Liver (tissue), 9 donors: ENCODE data around the gene DNAJC11. TPM values are rescaled to one million over a fixed set of nuclear protein-coding genes. Genes with fewer than 3 reads are reported as not detected.
A peak's percentile ranks its signal among the peaks of the same experiment; 100 is the strongest.

ENCODE experiments used
- DNase-seq: peaks from one replicate; pipeline ENCODE4 v3.0.0-alpha.2; 2017; ENCODE audit warnings: low spot score
- H3K27ac ChIP-seq, 2 donors: one replicate each; pipeline ENCODE4 v1.7.0; 2013; ENCODE audit warnings: inconsistent platforms in 2 of 2, low read length in 2 of 2, control low read depth in 1 of 2, low read depth in 1 of 2, mild to moderate bottlenecking in 1 of 2
- H3K27me3 ChIP-seq, 4 donors: one replicate each; pipeline versions ENCODE4 v1.6.1 to v1.7.0; 2013; ENCODE audit warnings: low read length in 3 of 4, inconsistent platforms in 1 of 4, mild to moderate bottlenecking in 1 of 4, moderate library complexity in 1 of 4; ENCODE audit not compliant: control insufficient read depth in 4 of 4, insufficient read depth in 4 of 4
- H3K36me3 ChIP-seq, 4 donors: one replicate each; pipeline versions ENCODE4 v1.6.1 to v1.7.0; 2013; ENCODE audit warnings: low read length in 3 of 4, mild to moderate bottlenecking in 3 of 4, low read depth in 1 of 4, moderate library complexity in 1 of 4; ENCODE audit not compliant: control insufficient read depth in 4 of 4, insufficient read depth in 3 of 4
- H3K4me1 ChIP-seq, 4 donors: one replicate each; pipeline versions ENCODE4 v1.6.1 to v1.7.0; 2013; ENCODE audit warnings: low read length in 3 of 4, mild to moderate bottlenecking in 3 of 4, moderate library complexity in 1 of 4; ENCODE audit not compliant: control insufficient read depth in 4 of 4, insufficient read depth in 4 of 4
- H3K4me3 ChIP-seq, 3 donors: one replicate each; pipeline versions ENCODE4 v1.6.1 to v1.7.0; 2013; ENCODE audit warnings: low read length in 3 of 3, control low read depth in 1 of 3, low read depth in 1 of 3, mild to moderate bottlenecking in 1 of 3
- H3K9ac ChIP-seq, 2 donors: one replicate each; pipeline ENCODE4 v1.7.0; 2013; ENCODE audit warnings: low read length in 2 of 2, mild to moderate bottlenecking in 2 of 2, moderate library complexity in 2 of 2, control low read depth in 1 of 2, low read depth in 1 of 2
- H3K9me3 ChIP-seq, 4 donors: one replicate each; pipeline versions ENCODE4 v1.6.1 to v1.7.0; 2013; ENCODE audit warnings: low read length in 3 of 4; ENCODE audit not compliant: control insufficient read depth in 4 of 4
- CTCF ChIP-seq: fragments of 150-350 bp; IDR thresholded peaks from 2 replicates; pipeline ENCODE4 v1.5.1; 2017; ENCODE audit warnings: improper control_type of control experiment, low read depth, low read length; ENCODE audit not compliant: missing input control
- EGR1 ChIP-seq, 2 donors: IDR thresholded peaks; 2 replicates each; pipeline ENCODE4 v1.6.1; 2016 to 2018; ENCODE audit warnings: antibody characterized with exemption in 2 of 2, low read depth in 2 of 2
- GABPA ChIP-seq, 2 donors: IDR thresholded peaks in 1 of 2; conservative IDR thresholded peaks in 1 of 2; 2 replicates each; pipeline ENCODE4 v1.6.1; 2016; ENCODE audit warnings: antibody characterized with exemption in 2 of 2, mild to moderate bottlenecking in 1 of 2, moderate library complexity in 1 of 2
- HNF4G ChIP-seq: IDR thresholded peaks from 2 replicates; pipeline ENCODE4 v1.6.1; 2016; ENCODE audit warnings: antibody characterized with exemption
- JUND ChIP-seq, 2 donors: IDR thresholded peaks; 2 replicates each; pipeline ENCODE4 v1.6.1; 2016; ENCODE audit warnings: antibody characterized with exemption in 2 of 2
- NR2F2 ChIP-seq: IDR thresholded peaks from 2 replicates; pipeline ENCODE4 v1.6.1; 2016; ENCODE audit warnings: antibody characterized with exemption
- RAD21 ChIP-seq, 2 donors: IDR thresholded peaks; 2 replicates each; pipeline ENCODE4 v1.6.1; 2016; ENCODE audit warnings: antibody characterized with exemption in 2 of 2, mild to moderate bottlenecking in 2 of 2
- WGBS: extraction: QIAGEN DNeasy Blood & Tissue Kit; methylation state at CpG from one replicate; pipeline ENCODE4 v1.1.7; 2013; 5-methylcytosine and 5-hydroxymethylcytosine counted together
- polyA plus RNA-seq, 2 donors: library from polyadenylated mRNA; stranded (reverse) in 1 of 2; unstranded in 1 of 2; fragments of 200-250 nt in 1 of 2; fragments of >200 nt in 1 of 2; fragmentation: Nextera tagmentation in 1 of 2; extraction: Ambion mirVana in 1 of 2; gene quantifications; one replicate each; pipeline versions ENCODE4 v1.2.1 to v1.2.3, GENCODE V29; 2013 to 2015
- total RNA-seq, 2 donors: library from RNA; depleted of rRNA; stranded (reverse); fragments of >200 nt; gene quantifications; one replicate each; pipeline ENCODE4 v1.2.3, GENCODE V29; 2014
- donor health status: healthy.
- donor health status: healthy.
- donor health status: healthy.
- donor health status: healthy.
- donor health status: healthy.

The DNAJC11 gene
- total and polyA plus RNA-seq, 4 donors, result 16.5 to 36.1 (median 23.8) TPM

- no peak overlapping the region for H3K27ac ChIP-seq
- H3K9me3 ChIP-seq, result no peaks in the 10 kb centered on the region
- H3K4me1 ChIP-seq, result peaks cover 1 to 27% (median 7%) of the 10 kb centered on the region in 4 donors
- no peak overlapping the region for H3K4me3 ChIP-seq
- peaks cover 20 to 63% (median 35%) of the 10 kb centered on the region in 4 donors for H3K36me3 ChIP-seq
- TF ChIP-seq JUND (IDR thresholded peaks at IDR 0.05) (no peak), NR2F2 (no peak)
- DNase-seq, result no peak
- WGBS, result 89% methylated on average over 24 of the region's 24 CpGs
- H3K9ac ChIP-seq, result no peak overlapping the region
- H3K27me3 ChIP-seq, result no peaks in the 10 kb centered on the region
Measured at GRCh38 chr1:6588893-6589520, 112.6 kb downstream of the DNAJC11 start.

GRCh38 chr1:6588128-6588892 is 113.3 kb downstream of the DNAJC11 start:
- no peaks in the 10 kb centered on the region for H3K27me3 ChIP-seq
- TF ChIP-seq RAD21 (IDR thresholded peaks at IDR 0.05), result peak in 1 of 2 donors; percentile 5
- TF ChIP-seq GABPA (IDR thresholded peaks at IDR 0.05 in 1 of 2, conservative IDR thresholded peaks at IDR 0.05 in 1 of 2), result no peak
- H3K9me3 ChIP-seq, result no peaks in the 10 kb centered on the region
- H3K36me3 ChIP-seq, result peaks cover 16 to 56% (median 29%) of the 10 kb centered on the region in 4 donors
- 86% methylated on average over 25 of the region's 25 CpGs for WGBS
- DNase-seq, result no peak
- H3K9ac ChIP-seq, result no peak overlapping the region
- H3K4me3 ChIP-seq, result no peak overlapping the region
- H3K4me1 ChIP-seq, result peaks cover 1 to 27% (median 7%) of the 10 kb centered on the region in 4 donors
- no peak overlapping the region for H3K27ac ChIP-seq

GRCh38 chr1:6587261-6588005 is 114.2 kb downstream of the DNAJC11 start:
- Histone ChIP-seq H3K4me1 (peaks cover 3 to 33% (median 14%) of the 10 kb centered on the region in 4 donors), H3K4me3 (no peak overlapping the region), H3K27me3 (no peaks in the 10 kb centered on the region), H3K27ac (no peak overlapping the region), H3K36me3 (peaks cover 10 to 47% (median 21%) of the 10 kb centered on the region in 4 donors), H3K9me3 (no peaks in the 10 kb centered on the region), H3K9ac (no peak overlapping the region)
- TF ChIP-seq HNF4G, result no peak
- no peak for TF ChIP-seq NR2F2
- no peak for TF ChIP-seq EGR1 (IDR thresholded peaks at IDR 0.05; ENCODE audit: low read depth in 2 of 2)
- no peak for TF ChIP-seq JUND (IDR thresholded peaks at IDR 0.05)
- DNase-seq, result no peak
- 43% methylated on average over 13 of the region's 13 CpGs for WGBS

- H3K27ac ChIP-seq, result no peak overlapping the region
- peaks cover 3 to 43% (median 24%) of the 10 kb centered on the region in 4 donors for H3K4me1 ChIP-seq
- no peak for TF ChIP-seq CTCF
- H3K4me3 ChIP-seq, result no peak overlapping the region
- H3K9ac ChIP-seq, result no peak overlapping the region
- peaks cover 7 to 37% (median 17%) of the 10 kb centered on the region in 4 donors for H3K36me3 ChIP-seq
- DNase-seq, result no peak
- no peaks in the 10 kb centered on the region for H3K9me3 ChIP-seq
- H3K27me3 ChIP-seq, result no peaks in the 10 kb centered on the region
- 91% methylated on average over 11 of the region's 11 CpGs for WGBS
Measured at GRCh38 chr1:6586404-6586816, 115.2 kb downstream of the DNAJC11 start.
